Activated naive CD8-positive, alpha-beta T cell treated with anti-CD3 and anti-CD28 coated beads, Interleukin-2, amount 50 U/mL, for 16 hours (primary cell): ENCODE measurements around the gene CIB4.

Source experiments
- DNase-seq: peaks from one replicate; pipeline ENCODE4 v3.0.0-alpha.2; 2020; ENCODE audit warnings: low read depth, low spot score

Gene CIB4

DNA sequence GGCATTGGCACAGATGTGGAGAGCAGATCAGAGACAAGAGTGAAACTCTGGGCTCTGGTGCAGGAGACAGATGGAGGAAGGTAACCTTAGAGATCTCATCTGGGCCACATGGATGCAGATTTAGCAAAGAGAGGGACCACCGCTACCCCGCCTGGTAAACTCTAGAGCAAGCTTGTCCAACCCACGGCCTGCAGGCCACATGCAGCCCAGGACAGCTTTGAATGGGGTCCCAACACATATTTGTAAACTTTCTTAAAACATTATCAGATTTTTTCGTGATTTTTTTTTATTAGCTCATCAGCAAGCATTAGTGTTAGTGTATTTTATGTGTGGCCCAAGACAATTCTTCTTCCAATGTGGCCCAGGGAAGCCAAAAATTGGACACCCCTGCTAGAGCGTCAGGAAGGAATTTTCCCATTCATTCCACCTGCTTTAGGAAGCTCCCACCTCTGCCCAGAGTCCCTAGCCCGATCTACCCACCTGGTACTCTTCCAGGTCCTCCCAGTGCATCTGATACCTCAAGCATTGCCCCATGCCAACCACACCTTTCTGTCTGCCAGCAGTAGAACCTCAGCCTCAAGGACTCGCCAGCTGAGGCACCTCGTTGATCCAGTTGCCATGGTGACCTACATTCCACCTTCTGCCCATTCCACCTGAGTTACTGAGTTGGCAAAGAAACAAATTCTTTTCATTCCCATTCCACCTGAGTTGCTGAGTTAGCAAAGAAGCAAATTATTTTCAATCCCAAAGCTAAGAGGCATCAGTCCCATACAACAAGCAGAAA lies at the start of gene CIB4:
Gene CIB4, minus strand, starts transcription at position 586 of the 784 bp plus-strand sequence. Its CDS starts 52 bp downstream, at position 534.
- no peak for DNase-seq

DNA sequence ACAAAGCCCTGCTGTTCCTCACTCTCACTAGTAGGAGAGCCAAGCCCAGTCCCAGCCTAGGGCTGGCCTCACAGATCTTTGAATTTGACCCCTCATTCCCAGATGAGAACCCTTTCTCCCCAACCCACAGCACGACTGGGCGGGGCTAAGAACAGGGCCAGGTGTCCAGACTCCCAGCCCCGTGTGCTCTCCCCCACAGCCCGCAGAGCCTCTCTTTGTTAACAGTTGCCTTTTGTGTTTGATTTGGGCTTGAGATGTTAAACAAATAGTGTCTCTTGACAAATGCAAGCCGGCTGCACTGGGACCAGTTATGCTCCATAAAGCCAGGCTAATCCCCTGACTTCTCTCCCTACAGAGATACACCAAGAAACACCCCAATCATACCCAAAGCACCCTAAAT lies 46.6 kb upstream of the CIB4 start:
- no peak for DNase-seq

DNA sequence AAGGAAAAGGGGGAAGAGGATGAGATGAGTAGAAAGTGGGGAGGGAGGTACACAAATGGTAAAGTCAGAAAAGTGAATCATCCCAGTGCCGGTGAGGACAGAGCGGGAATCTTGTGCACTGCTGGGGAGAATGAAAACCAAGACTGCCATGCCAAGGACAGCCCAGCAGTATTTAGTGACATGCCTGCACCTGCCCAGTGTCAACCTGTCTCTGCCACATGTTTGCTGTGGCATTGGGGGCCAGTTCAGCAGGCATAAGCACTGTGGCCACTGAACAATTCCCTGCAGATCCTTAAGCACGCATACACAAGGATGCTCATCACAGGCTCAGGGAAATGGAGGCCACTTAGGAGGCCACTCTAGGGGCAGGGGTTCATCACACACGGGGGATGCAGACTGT lies 46.2 kb upstream of the CIB4 start:
- no peak for DNase-seq

DNA sequence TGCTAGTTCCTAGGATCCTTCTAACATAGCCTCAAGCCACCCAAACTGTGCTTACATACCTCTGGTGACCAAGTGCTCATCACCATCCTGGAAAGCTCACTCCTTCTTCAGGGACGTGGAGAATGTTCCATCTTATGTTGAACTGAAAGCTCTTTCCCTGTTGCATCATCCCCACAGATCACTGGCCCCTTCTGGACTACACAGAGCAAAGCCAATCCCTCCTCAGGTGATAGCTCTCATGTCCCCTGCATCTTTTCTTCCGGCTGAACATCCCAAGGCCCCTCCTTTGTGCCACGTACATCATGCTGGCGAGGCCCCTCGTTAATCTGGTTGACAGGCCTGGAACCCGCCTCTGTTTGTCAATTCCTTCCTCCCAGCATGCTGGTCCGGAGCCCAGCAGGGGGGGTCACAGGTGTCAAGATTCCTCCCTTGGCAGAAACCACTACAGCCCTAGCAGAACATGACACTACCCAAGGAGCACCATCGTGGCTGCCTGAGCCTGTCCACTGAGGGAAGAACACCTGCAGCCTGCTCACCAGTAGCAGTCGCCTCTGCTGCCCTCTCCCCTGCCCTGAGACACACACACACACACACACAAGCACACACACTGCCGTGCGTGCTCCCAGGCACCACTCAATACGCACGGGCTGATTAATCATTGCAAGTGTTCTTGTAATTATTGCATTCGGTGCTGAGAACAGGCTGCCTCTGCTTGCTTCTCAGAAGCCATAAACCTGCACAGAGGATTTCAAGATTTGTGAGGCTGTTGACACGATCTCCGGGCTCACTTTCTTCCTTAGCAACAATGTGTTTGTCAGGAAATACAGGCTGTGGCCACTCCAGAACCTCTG lies 45.0 kb upstream of the CIB4 start:
- no peak for DNase-seq

DNA sequence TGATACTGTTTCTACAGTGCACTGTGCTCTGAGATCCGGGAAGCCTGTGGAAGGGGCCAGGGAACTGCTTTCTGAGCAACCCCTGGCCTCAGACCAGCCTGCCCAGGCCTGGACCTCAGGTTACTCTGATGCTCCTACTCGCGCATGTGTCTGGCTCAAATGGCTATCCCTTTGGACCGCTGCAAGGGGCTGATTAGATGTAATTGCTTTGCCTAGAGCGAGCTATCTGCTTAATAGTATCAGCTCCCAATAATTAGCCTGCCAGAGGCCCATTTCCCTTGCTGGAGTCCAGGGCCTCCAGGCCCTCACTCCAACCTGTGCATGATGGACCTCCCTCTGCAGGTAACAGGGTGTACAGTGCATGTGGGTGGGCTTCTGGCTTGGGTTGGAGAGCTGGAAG lies 44.2 kb upstream of the CIB4 start:
- no peak for DNase-seq

DNA sequence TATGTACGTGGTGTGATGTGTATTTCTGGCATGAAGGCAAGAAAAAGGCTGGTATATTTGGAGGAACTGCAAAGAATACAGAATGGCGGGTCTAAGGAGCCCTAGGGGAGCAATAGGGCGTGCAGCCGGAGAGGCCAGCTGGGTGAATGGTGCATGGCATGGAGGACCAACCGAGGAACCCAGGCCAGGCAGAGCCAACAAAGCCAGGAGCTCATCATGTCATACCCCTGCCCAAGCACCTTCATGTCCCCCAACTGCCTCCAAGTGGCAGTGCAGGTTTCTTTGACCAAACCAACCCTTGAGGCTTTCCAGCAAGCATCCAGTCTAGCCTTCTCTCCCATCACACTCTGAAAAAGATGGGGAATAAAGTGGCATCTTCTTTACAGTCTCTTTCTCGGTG lies 42.4 kb upstream of the CIB4 start:
- DNase-seq: no peak

DNA sequence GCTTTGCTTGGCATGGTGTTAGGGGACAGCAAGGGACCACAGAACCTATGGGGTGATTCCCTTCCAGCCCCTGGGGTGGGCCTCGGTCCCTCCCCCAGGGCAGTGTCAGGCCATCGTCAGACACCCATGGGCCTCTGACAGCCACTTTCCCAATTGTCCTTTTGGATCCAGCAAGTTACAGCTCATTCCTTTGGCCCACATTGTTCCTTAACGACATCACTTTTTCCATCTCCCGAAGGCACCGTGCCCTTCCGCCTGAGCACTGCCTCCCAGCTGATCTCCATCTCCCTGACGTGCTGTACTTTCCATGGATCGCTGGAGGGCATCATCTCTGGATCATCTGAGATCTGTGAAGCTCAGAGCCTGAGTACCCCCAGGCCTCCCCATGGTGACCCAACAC lies 41.0 kb upstream of the CIB4 start:
- no peak for DNase-seq

DNA sequence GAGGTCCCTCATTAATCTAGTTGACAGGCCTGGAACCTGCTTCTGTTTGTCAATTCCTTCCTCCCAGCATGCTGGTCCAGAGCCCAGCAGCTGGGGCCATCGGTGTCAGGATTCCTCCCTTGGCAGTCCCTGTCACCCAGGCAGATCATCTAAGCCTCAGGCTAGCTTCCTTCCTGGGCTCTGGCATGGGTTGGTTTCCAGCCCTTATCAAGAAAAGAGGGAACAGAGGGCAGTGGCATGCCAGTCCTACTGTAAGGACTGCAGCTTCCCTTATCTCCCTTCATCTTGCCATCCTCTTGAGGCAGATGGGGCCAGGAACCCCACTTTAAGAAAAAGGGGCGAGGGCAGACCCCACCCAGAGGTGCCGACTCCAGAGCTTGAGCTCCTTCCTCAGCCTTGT lies 40.5 kb upstream of the CIB4 start:
- no peak for DNase-seq

DNA sequence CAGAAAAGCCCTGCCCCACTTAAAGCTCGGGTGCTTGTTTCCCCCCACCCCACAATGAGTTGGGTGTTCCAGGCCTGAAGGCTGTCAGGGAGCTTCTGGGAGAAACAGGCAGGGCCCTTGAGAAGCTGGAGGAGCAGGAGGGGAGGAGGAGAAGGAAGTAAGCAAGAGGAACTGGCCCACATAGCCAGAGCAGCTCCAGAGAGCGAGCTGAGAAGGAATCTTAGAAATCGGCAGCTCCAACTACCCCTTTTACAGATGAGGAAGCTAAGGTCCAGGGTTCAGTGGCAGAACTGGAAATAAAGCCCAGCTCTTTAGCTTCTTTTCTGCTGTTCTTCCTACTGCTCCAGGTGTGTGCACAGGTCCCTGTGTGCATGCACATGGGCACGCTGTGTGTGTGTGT lies 38.7 kb upstream of the CIB4 start:
- DNase-seq: no peak

DNA sequence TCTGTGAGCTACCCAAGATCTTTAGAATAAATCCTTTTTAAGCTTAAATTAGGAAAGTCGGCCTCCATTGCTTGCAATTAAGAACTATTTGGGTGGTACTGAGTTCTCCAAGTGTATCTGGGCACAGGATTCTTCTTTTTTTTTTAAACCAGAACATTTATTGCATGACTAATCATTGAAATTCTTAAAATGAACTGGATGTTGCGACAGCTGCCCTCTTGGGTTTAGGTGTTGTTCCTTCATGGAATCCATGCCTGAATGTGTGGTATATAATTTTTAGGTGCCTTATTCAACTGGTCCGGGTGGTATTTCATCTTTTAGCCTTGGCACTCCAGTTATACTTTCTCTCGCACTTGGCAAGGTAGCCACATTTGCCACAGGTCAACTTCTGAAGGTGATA lies 36.9 kb upstream of the CIB4 start:
- DNase-seq: no peak

DNA sequence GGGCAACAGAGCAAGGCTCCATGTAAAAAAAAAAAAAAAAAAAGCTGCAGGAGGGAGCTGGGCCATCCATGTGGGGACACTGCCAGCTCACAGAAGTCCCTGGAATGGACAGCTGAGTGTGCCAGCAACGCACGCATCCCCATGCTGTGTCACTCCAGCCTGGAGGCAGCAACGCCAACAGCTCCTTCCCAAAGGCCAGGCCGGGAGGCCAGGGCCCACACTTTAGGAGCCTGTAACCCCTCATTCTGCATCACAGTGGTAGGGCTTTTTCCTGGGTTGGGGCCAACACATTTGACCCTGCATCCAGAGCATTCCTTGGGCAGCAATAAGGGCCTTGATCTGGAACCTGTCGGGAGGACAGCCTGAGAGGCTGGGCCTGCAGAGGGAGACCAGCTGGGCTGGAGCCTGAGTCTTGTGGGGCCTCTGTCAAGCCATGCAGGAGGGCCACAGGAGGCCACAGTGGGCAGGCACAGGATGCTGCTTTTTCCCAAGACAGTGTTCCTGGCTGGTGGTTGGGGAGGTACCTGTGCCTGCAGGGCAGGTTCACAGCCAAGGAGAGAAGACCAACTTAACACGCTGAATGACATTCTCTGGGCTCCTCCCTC lies 34.6 kb upstream of the CIB4 start:
- DNase-seq: no peak

DNA sequence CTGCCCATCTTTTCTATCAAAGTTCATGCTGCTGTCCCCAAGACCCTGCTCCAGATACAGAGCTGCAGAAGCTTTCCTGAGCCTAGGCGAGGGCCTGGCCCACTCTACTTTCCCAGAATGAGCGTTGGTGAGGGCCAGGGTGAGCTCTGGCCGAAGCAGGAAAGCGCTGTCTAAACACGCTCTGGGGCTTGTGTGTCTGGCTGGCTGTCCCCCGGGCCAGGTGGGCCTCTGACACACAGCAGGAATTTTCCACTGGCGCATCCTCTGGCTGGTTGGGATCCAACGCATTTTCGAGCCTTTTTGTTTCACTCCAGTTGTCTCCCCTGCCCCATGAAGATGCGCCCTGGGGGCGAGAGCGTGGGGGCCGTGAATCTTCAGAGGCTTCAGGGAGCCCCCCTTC lies 33.6 kb upstream of the CIB4 start:
- DNase-seq: no peak

DNA sequence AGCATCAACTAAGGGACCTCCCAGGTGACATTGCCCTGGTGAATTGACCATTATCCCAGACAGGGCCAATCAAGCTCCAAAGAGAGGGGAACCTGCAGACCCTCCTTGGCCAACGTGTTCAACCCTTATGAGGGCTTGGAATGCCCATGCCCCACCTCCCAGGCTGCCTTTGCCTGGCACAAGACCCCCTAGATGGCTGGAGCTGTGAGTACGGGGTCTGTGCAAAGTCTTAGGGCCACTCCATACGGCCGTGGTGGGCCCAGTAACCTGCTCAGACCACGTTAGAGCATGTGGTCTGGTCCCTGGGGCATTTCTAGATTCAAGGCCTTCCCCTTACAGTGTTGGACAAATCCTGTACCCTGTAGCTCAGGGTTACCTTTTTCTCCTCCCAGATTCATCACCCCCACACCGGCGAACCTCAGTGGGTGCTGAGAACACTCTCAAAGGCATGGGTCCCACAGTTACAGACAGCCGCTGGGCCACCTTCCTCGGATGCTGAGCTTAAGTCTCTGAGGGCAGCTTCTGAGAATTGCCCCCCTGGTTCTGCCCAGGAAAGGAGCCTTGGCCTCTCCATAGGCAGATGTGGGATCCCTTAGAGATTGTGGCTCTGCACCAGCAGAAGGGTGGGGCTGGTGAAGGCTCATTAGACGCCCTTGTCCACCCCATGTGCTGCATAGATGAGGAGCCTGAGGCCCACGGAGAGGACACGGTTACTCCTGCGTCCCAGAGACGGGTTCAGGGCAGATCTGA lies 33.0 kb upstream of the CIB4 start:
- DNase-seq: no peak

DNA sequence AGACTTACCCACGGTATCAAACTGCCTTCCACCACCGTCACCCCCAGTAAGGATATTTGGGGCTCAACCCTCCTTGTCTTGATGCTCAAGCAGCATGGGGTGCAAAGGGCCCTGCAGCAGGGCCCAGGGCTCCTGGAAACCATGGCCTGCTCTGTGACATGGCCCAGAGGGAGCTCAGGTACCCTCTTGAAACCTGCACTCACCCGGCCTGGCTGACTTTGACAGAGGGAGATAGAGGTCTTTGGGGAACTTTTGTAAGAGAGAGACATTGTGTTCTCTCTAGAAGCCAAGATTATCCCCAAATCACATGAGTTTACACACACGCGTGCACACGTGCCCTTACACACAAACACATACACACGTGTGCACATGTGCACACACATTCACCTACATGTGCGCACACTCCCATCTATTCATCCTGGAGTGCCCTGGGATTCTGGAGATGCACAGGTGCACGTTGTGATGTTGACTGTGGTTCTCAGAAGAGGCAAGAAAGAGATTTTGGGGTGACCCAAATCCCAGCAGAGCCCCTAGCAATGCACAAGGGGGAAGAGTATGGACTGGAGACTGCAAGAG lies 31.7 kb upstream of the CIB4 start:
- no peak for DNase-seq

DNA sequence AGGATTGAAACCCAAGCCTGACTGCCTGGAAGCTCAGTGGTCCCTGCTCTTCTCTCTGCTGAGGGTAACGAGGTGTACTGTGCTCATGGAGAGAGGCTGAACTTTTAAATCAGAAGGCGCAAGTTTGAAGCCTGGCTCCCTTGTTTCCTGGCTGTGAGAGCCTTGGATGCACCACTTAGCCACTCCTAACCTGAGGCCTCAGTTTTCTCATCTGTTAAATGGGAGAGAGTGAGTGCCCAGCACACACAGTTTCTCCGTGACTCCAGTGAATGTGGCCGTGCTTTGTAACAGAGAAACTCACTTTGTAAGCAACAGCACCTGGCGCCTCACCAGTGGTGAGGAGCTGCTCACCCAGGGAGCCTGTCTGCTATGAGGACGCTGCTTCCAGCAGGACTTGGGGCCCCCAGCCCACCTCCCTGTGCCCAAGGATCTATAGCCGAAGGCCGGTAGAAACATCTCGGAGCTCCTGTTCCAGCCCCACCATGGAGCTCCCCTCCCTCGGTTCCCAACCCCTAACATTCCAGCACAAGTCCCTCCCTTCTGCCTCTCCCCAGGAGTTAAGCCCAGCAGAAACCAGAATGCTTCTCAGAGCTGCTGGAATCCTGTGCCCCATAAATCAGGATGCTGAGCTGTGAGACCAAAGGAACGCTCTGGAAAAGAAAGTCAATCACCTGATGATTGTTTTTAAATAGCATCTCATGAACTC lies 31.1 kb upstream of the CIB4 start:
- DNase-seq: no peak

DNA sequence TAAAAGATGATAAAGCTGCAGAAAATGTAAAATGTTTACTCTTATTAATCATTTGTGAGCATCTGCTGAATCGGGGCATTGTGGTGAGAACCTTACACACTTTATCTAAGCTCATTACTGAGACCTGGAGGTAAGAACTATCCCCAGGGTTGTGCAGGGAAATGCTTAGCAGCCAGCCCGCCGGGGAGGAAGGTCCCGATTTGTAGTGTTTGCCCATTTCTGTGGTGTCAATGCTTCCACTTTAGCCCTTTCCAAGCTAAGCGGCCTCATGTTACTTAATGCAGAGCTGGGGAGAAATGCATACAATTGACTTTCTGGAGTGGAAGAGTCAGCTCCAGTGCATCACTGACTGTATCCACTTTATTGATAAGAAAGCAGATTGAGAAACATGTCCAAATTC lies 30.5 kb upstream of the CIB4 start:
- no peak for DNase-seq

DNA sequence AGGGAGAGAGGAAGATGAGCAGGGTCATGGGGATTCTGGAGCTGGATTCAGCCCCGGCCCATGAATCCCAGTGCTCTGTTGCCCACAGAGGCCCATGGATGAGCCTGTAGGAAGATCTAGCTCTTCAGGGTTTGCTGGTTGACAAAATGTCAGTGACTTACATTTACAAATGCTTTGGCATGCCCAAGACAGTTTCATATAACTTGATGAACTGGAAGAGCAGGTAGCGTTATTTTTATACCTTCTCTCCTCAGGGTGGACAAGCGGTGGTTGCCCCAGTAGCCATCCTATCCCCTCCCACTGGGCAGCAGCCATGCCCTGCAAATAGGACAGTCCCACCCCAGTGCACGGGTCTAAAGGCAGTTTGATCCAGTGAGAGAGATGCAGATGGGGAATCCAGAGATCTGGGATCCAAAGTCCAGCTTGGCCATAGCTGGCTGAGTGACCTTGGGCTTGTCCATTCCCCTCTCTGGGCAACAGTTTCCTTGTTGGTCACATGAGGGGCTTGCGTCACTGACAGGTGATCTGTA lies 29.8 kb upstream of the CIB4 start:
- no peak for DNase-seq

DNA sequence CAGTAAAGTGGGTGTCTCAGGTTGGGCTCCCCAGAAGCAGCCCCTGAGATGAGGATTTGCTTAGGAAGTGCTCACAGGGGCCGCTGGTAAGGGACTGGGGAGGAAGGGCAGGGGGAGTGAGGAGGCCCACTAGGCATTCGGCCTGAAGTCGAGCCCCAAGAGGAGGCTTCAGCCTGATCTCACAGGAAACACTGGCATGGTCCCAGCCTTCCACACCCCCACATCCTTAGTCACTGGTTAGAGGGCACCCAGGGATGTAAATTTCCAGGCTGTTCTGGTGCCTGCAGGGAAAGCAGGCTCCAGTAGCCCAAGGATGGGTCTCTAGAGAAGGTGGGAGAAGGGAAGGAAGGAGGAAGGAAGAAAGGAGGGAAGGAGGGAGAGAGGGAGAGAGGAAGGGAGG lies 29.0 kb upstream of the CIB4 start:
- no peak for DNase-seq

DNA sequence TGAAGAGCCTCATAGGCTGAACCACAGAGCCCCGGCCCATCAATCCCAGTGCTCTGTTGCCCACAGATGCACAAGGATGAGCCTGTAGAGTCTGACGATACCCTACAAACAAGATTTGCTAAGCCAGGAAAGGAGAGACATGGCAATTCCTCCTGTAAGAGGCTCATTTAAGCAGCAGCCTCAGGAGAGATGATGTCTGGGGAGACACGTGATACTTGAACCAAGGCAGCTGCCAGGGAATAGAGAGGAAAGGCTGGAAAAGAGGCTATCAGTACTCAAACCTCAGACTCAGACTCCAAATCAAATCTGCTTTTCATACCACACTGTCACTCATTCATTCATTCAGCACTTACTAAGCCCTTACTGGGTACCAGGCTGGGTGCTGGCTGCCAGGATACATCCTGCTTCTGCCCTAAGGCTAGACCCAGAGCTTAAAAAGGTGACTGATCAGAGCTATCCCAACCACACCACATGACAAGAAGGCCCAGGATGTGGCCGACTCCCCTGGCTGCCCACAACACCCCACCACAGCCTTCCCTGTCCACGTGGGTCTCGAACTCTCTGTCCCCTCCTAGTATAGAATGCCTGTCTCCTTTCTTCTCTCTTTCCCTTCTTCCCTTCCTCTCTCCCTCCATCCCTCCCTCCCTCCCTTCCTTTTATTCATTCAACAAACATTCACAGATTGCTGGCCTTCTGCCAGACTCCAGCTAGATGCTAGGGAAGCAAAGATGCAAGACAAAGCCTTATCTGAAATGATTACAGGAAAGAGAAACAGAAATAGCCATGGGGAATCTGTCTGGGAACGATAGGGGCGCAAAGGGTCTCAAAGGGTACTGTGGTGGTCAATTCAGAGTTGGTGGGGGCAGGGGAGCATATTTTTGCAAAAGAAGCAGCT lies 27.9 kb upstream of the CIB4 start:
- no peak for DNase-seq

DNA sequence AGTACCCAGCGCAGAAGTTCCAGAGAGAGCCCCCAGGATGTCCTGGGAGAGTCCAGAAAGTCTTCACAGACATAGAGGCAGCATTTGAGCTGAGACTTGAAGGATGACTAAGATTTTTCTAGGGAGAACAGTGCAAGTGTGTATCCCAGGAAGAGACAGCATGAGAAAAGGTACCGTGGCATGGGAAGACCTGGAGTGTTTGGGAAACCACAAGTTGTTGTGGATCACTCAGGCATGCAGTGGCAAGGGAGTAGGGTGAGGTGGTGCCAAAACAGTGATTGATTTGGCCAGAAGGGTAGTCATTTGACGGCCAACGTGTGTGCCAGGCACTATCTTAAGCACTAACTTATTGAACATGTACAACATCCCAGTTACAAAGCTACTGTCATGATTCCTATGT lies 26.9 kb upstream of the CIB4 start:
- DNase-seq: no peak
